ENCODE data around the gene CSMD2.

Gene CSMD2

GRCh38 chr1:33667386-33668282 is 497.4 kb downstream of the CSMD2 start:
- DNase-seq: peak; percentile 29

DNA sequence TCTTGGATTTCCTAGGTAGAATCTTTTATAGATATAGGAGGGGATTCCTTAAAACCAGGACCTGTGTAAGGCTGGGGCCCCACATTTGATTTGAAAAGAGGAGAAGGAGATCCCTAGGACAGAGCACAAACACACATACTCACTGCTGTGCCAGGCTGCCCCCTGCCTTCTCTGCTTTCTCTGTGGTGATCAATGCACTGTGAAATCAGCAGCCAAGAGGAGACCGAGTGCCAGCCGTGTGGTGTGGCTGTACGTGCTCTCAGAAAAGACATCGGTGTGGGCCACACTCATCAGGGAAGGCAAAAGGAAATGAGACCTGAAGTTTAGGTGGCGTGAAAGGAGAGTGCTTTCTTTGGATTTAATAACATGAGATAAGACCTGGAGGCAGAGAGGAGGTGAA is 498.4 kb downstream of the CSMD2 start:
- no peak for DNase-seq

GRCh38 chr1:33661811-33662454 is 503.1 kb downstream of the CSMD2 start:
- DNase-seq: peak; percentile 63

DNA sequence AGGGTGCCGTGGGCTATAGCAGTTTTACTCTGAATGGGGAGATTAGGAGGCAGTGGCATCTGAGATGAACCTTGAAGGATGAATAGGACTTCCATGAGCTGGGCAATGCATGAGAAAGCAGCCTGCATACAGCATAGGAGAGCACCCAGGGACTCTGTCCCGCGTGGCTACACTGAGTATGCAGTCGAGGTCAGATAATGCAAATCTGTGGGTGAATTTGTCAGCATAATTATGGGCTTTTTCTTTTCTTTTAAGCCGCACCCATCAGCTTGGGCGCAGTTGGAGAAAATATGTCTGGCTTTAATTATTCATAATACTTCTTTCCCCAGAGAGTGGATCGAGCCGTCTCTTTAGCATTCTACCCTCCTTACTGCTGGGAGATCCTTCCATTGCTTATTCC is 504.1 kb downstream of the CSMD2 start:
- no peak for DNase-seq

GRCh38 chr1:33660244-33660643 is 504.8 kb downstream of the CSMD2 start:
- no peak for DNase-seq

DNA sequence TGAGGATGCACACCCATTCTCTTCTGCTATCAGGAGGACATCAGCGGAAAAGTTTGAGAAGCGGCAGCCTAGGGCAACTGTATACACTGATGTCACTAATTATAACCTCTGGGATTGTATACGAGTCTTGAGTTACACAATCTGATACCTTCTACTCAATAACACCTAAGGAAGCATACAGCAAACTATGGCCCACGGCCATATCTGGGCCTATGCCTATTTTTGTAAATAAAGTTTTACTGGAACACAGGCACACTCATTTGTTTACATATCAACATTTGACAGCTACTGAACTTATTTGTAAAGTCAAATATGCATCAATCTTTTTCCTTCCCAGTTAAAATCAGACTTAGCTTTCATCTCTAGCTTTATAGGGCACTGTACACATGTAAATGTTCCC is 505.4 kb downstream of the CSMD2 start:
- no peak for DNase-seq

DNA sequence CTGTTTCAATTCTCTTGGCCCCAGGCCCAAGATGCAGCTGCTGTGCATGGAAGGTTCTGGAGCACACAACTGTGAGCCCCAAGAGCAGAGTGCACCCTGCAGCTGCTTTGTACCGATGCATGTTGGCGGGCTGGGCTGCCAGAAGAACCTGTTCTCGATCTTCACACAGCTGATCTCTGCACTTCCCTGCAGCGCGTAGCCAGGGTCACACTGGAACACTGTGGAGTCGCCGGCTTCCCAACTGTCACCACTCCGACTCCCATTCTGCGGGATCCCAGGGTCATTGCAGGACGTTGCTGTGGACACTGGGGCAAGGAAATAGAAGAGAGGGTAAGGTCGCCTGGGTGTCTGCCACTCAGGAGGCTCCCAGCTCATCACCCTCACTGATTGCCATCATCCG is 507.2 kb downstream of the CSMD2 start:
- no peak for DNase-seq

- no peak for DNase-seq
Observed at GRCh38 chr1:33656467-33657005, 508.5 kb downstream of the CSMD2 start.

DNA sequence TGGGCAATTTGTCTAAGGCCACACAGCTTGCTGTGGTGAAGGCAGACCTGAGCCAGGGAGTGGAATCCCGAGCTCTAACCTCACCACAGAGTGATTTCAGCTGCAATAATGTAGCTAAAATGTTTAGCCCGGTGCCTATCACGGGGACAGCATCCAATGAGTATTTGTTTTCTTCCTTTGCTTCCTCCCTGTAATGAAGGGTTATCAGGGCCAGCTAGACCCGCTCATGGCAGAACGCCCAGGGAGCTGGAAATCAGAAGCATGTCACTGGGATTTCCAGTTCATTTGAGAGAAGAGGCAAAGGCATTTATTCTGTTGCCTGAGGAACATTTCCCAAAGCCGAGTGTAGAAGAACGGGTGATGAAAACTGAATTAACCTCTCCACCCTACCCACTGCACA is 509.5 kb downstream of the CSMD2 start:
- DNase-seq: no peak

GRCh38 chr1:33654267-33654834 is 510.7 kb downstream of the CSMD2 start:
- DNase-seq: peak; percentile 51

- no peak for DNase-seq
Observed at GRCh38 chr1:33653226-33653625, 511.8 kb downstream of the CSMD2 start.

DNA sequence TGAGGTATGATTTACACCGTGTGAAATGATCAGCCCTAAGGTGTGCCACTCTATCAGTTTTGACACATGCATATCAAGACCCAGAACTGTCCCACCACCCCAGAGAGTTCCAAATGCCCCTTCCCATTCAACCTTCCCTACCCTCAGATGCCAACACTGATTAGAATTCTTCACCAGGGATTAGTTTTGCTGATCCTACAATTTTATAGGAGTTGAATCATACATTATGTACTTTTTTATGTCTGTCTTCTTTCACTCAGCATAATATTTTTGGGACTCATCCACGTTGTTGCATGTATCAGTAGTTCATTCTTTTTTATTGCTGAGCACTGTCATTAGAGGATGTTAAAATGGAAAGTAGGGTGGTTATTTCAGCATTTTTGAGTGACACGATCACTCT is 514.3 kb downstream of the CSMD2 start:
- DNase-seq: no peak

DNA sequence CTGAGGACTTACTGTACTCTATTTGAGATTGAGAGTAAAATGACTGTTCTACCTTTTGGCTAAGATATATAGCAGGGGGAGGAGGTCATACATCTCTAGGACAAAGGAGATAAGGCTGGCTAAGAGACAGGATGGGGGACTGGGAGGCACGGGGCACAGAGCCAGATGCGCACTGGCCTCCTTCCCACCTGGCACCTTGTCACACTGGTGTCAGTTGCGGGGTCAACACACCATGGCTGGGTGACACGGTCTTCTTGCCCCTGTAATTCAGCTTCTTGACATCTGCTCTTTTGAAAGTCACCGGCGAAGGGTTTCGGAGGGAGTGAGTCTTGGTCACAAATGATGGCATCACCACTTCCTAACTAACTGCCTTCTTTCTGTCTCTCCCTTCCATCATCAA is 515.3 kb downstream of the CSMD2 start:
- DNase-seq: no peak

GRCh38 chr1:33643216-33643615 is 521.8 kb downstream of the CSMD2 start:
- no peak for DNase-seq

DNA sequence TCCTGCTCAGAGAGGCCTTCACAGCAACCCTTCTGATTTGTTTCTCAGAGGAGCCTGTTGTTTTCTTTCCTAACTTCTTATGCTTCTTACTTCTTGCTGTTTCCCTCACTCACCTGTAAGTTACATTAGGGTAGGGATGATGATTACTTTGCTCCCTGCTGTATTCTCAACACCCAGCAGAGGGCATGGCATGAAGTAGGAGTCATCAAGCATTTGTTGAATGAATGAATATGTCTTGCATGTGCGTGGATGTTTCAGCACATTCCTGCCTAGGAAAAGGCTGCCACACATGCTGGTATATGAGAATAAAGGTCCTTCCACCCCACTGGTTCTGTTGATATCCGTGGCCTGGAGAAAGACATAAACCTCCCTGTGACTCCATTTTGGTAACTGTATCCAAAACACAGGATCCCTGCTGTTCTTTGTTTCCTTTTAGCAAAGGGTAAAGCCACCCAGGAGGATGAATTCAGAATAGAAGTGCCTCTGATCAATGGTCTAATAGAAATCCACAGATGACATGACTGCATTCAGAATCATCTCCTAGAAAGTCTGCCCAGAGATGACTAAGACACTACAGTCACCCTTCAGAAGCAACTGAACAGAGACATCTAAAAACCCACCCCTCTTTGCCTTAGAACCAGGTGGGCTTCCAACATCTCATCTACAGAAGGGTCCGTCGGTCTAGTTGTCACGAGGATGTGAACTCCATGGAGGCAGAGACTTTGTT is 523.8 kb downstream of the CSMD2 start:
- DNase-seq: peak; percentile 39

DNA sequence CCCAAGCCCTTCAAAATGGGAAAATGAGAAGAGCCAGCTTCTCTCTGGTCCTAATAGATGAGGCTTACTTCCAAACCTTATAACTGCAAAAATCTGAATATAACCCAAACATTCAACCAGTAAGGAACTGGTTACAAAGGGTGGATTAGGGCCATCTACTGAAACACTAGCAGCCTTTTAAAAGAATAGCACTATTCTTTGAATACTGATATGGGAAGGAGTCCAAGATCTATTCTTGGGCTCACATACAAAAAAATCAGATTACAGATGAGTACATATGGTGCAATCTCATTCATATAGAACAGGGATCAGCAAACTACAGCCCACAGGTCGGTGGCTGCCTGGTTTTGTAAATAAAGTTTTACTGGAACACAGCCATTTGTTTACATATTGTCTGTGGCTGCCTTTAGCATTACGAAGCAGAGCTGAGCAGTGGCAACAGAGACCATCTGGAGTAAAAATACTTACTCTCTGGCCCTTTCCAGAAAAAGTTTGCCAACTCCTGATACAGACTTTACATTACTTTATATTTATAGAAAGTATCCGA is 524.8 kb downstream of the CSMD2 start:
- DNase-seq: peak; percentile 17

DNA sequence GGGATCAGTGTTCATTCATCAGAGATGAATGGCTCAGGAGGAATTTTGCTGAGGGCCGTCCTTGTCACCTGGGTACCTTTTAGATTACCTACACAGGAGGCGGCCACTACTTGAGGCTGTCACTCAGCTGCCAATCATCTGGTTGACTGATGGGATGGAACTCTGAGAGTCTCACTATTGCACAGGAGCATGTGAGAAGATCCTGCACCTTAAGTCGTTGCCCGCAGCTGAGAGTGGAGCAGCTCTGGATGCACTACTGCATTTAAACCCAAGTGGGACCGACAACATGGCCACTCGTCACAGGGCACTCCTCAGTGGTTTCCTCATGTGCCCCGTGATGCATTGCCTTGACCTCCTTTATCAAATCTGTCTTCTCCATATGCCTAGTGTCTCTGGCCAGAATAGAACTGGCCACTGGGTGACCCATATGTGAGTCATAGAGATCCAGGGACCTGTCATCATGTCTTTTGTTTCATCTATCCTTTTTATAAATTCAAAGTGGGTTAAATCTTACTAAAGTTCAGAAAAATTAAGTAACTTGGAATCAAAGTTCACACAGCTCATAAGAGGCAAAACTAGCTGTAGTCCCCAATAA is 527.1 kb downstream of the CSMD2 start:
- DNase-seq: no peak

GRCh38 chr1:33636209-33636608 is 528.8 kb downstream of the CSMD2 start:
- DNase-seq: no peak

GRCh38 chr1:33635336-33636012 is 529.6 kb downstream of the CSMD2 start:
- no peak for DNase-seq

- peak; percentile 28 for DNase-seq
Observed at GRCh38 chr1:33634806-33635205, 530.2 kb downstream of the CSMD2 start.

- DNase-seq: no peak
Observed at GRCh38 chr1:33634143-33634542, 530.9 kb downstream of the CSMD2 start.
